K562 (cell line): ENCODE data around the gene C2orf92. TPM values are rescaled to one million over a fixed set of nuclear protein-coding genes. Genes with fewer than 3 reads are reported as not detected.

Experiments
- ATAC-seq: fragments of 200-7000 bp; cut with Tn5 transposase; 3 replicates; pipeline ENCODE4 v1.9.1; 2020; ENCODE audit warnings: moderate library complexity
- BruUV-seq: library from RNA; stranded (reverse); fragments of 400-500 nt; replicated peaks from 2 replicates; lab custom pipeline; 2021; lab: Mats Ljungman, UMichigan
- CTCF ChIA-PET: fragments of 300-600 bp; formaldehyde crosslinking; extraction: SDS; loops from one replicate; lab custom pipeline; 2021; ENCODE audit warnings: low intra/inter-chr PET ratio; lab: Yijun Ruan, JAX
- POLR2A ChIA-PET: fragments of 300-600, 350-650 bp; sonication (Branson Sonifier 250); formaldehyde crosslinking; extraction: SDS; loops from one replicate; lab custom pipeline; 2021; ENCODE audit warnings: antibody characterized with exemption, inconsistent platforms; lab: Yijun Ruan, JAX
- DNase-seq, 4 experiments: peaks; one replicate each; pipeline versions ENCODE4 v3.0.0 to v3.0.0-alpha.2; 2011 to 2018; ENCODE audit warnings: low spot score in 3 of 4, mixed read lengths in 3 of 4; ENCODE audit errors: extremely low read depth in 1 of 4
- FAIRE-seq: peaks from 2 replicates; lab custom pipeline; 2011; peaks lifted over from hg19 to GRCh38; lab: Jason Lieb, UNC
- H2AFZ ChIP-seq: 2 replicates; pipeline ENCODE4 v1.6.0; 2011; ENCODE audit warnings: low read depth, low read length, control low read depth, inconsistent platforms
- H3K27ac ChIP-seq: fragments of 200-600 bp; 3 replicates; pipeline ENCODE4 v1.8.0; 2011; ENCODE audit warnings: low read depth, mild to moderate bottlenecking, control low read depth, inconsistent platforms, low read length, moderate library complexity, mixed read lengths; ENCODE audit errors: extremely low read depth
- H3K27me3 ChIP-seq, 2 experiments: fragments of 300-600 bp in 1 of 2; 2 replicates in 1 of 2; 3 replicates in 1 of 2; pipeline versions ENCODE4 v1.6.0 to v1.8.0; 2011; ENCODE audit warnings: inconsistent platforms in 2 of 2, low read length in 2 of 2, mild to moderate bottlenecking in 1 of 2, mixed read lengths in 1 of 2, moderate library complexity in 1 of 2; ENCODE audit not compliant: control insufficient read depth in 2 of 2, insufficient read depth in 2 of 2
- H3K36me3 ChIP-seq: fragments of 300-600 bp; 3 replicates; pipeline ENCODE4 v1.8.0; 2011; ENCODE audit warnings: mild to moderate bottlenecking, low read length, inconsistent platforms; ENCODE audit not compliant: control insufficient read depth, insufficient read depth
- H3K4me1 ChIP-seq, 2 experiments: fragments of 200-600 bp in 1 of 2; replicated peaks in 1 of 2; 2 replicates in 1 of 2; 3 replicates in 1 of 2; pipeline versions ENCODE4 v1.5.1 to v1.8.0; 2011; ENCODE audit warnings: inconsistent platforms in 2 of 2, low read length in 2 of 2, mild to moderate bottlenecking in 1 of 2, mixed read lengths in 1 of 2, moderate library complexity in 1 of 2; ENCODE audit not compliant: control insufficient read depth in 2 of 2, insufficient read depth in 2 of 2
- H3K4me2 ChIP-seq: 2 replicates; pipeline ENCODE4 v1.6.1; 2011; ENCODE audit warnings: low read length, control low read depth, inconsistent platforms, mixed read lengths; ENCODE audit not compliant: insufficient read depth
- H3K4me3 ChIP-seq: fragments of 200-600 bp; sonication (generic), shearing (Covaris generic); 2 replicates; pipeline ENCODE4 v1.5.1; 2016; ENCODE audit warnings: control low read depth, inconsistent platforms
- H3K79me2 ChIP-seq: fragments of 200-600 bp; 3 replicates; pipeline ENCODE4 v1.8.0; 2011; ENCODE audit warnings: low read length, inconsistent platforms; ENCODE audit not compliant: control insufficient read depth, insufficient read depth
- H3K9ac ChIP-seq, 2 experiments: 2 replicates each; pipeline versions ENCODE4 v1.6.0 to v1.6.1; 2011; ENCODE audit warnings: low read depth in 2 of 2, low read length in 2 of 2, control low read depth in 1 of 2, inconsistent platforms in 1 of 2, mild to moderate bottlenecking in 1 of 2, mixed read lengths in 1 of 2; ENCODE audit not compliant: insufficient read depth in 1 of 2
- H3K9me1 ChIP-seq: one replicate; pipeline ENCODE4 v1.6.0; 2011; ENCODE audit warnings: inconsistent platforms, mild to moderate bottlenecking, low read length, moderate library complexity; ENCODE audit not compliant: control insufficient read depth, insufficient read depth
- H3K9me3 ChIP-seq: replicated peaks from 2 replicates; pipeline ENCODE4 v1.5.1; 2011; ENCODE audit warnings: low read depth, low read length, inconsistent platforms; ENCODE audit not compliant: control insufficient read depth, insufficient read depth
- H4K20me1 ChIP-seq: replicated peaks from 2 replicates; pipeline ENCODE4 v1.6.1; 2011; ENCODE audit warnings: low read length, inconsistent platforms, mixed read lengths; ENCODE audit not compliant: control insufficient read depth, insufficient read depth
- CHAMP1 ChIP-seq: fragments of 450-650 bp; IDR thresholded peaks from 2 replicates; pipeline ENCODE4 v1.6.1; 2016; ENCODE audit warnings: mild to moderate bottlenecking
- CHD1 ChIP-seq: fragments of 200-600 bp; sonication (generic); IDR thresholded peaks from one replicate; pipeline ENCODE4 v1.6.1; 2012; ENCODE audit warnings: mild to moderate bottlenecking, moderate library complexity, low read length, inconsistent platforms
- DIDO1 ChIP-seq: fragments of 450-650 bp; IDR thresholded peaks from 2 replicates; pipeline ENCODE4 v1.6.1; 2016; ENCODE audit warnings: low read depth, missing biosample characterization, missing genetic modification characterization
- GATA2 ChIP-seq: sonication (generic); formaldehyde crosslinking; IDR thresholded peaks from 2 replicates; pipeline ENCODE4 v1.4.0; 2020; ENCODE audit warnings: mild to moderate bottlenecking, missing genetic modification reagents
- HNRNPK ChIP-seq: fragments of 200-400 bp; formaldehyde crosslinking; IDR thresholded peaks from one replicate; pipeline ENCODE4 v1.6.1; 2018; ENCODE audit warnings: mild to moderate bottlenecking, low read depth, low read length; ENCODE audit not compliant: poor library complexity, severe bottlenecking
- HOXB6 ChIP-seq: fragments of 250-450 bp; sonication (Bioruptor Pico); IDR thresholded peaks from 2 replicates; pipeline ENCODE4 v1.5.1; 2022; ENCODE audit warnings: mild to moderate bottlenecking, borderline replicate concordance
- NCOR1 ChIP-seq: fragments of 450-650 bp; IDR thresholded peaks from 2 replicates; pipeline ENCODE4 v1.6.1; 2016; ENCODE audit warnings: mild to moderate bottlenecking, moderate library complexity
- SMARCA5 ChIP-seq: fragments of 450-650 bp; IDR thresholded peaks from 2 replicates; pipeline ENCODE4 v1.6.1; 2016
- TAL1 ChIP-seq: fragments of 450-650 bp; IDR thresholded peaks from 2 replicates; pipeline ENCODE4 v1.6.1; 2016; ENCODE audit warnings: mild to moderate bottlenecking
- WHSC1 ChIP-seq: IDR thresholded peaks from one replicate; pipeline ENCODE4 v1.6.1; 2012; ENCODE audit warnings: low read length, control low read depth, inconsistent platforms
- ZNF395 ChIP-seq: fragments of 200-800 bp; sonication (Bioruptor generic); IDR thresholded peaks from 2 replicates; pipeline ENCODE4 v1.6.1; 2017; ENCODE audit warnings: missing genetic modification characterization, missing compliant biosample characterization
- WGBS: fragments of 100-300 bp; shearing (Covaris generic); methylation state at CpG from one replicate; pipeline ENCODE4 v1.1.6; 2016; ENCODE audit warnings: low coverage, mixed read lengths; ENCODE audit not compliant: insufficient coverage; ENCODE audit errors: missing lambda C conversion rate; 5-methylcytosine and 5-hydroxymethylcytosine counted together
- in situ Hi-C: fragments of 300-500 bp; cut with MboI; formaldehyde crosslinking; loops from 4 replicates; pipeline ENCODE4 v1.15.0; 2018; ENCODE audit warnings: inconsistent platforms, mixed read lengths
- intact Hi-C: fragments of 100-400 bp; cut with micrococcal nuclease; formaldehyde crosslinking; loops from 2 replicates; pipeline ENCODE4 v1.14.2; 2022
- polyA plus RNA-seq, 8 experiments: library from polyadenylated mRNA; depleted of rRNA in 4 of 8; stranded (reverse) in 5 of 8; unstranded in 3 of 8; fragments of >200 nt; fragmentation: Nextera tagmentation in 2 of 8; fragmentation: Illumina TruSeq in 1 of 8; extraction: Ambion mirVana in 2 of 8; extraction: Trizol in 1 of 8; gene quantifications; 2 replicates each; pipeline versions ENCODE4 v1.2.1 to v1.2.3, GENCODE V29; 2011 to 2014; ENCODE audit warnings: inconsistent platforms in 1 of 8, missing spikeins in 1 of 8
- total RNA-seq, 7 experiments: library from RNA; depleted of rRNA in 6 of 7; stranded (reverse); fragments of >200 nt in 6 of 7; fragmentation: Illumina TruSeq in 2 of 7; extraction: Trizol in 2 of 7; gene quantifications; 2 replicates each; pipeline versions ENCODE4 v1.2.1 to v1.2.3, GENCODE V29; 2011 to 2021; ENCODE audit warnings: low replicate concordance in 1 of 7

C2orf92 gene
- total and polyA plus RNA-seq, 9 of the 15 experiments (the other 6 are each of a cell fraction or from before 2014, with no cell fraction given), result 0.65 to 6.8 (median 3.6) TPM

- Histone ChIP-seq H4K20me1 (no peaks in the 10 kb centered on the region), H3K4me3 (no peak overlapping the region), H2AFZ (no peak overlapping the region), H3K36me3 (no peaks in the 10 kb centered on the region), H3K4me2 (no peak overlapping the region), H3K9me3 (no peaks in the 10 kb centered on the region), H3K4me1 (peaks cover 6 to 34% of the 10 kb centered on the region in 2 experiments; a peak in 4 of 5 replicates), H3K27me3 (peaks cover 11 to 71% of the 10 kb centered on the region in 2 experiments; a peak in 3 of 5 replicates), H3K9me1 (no peaks in the 10 kb centered on the region), H3K79me2 (no peaks in the 10 kb centered on the region), H3K27ac (no peak overlapping the region), H3K9ac (no peak overlapping the region)
- POLR2A ChIA-PET, result interaction anchor here (0.6 kb wide), 1 partner anchor 203 kb away, joined by 4 read pairs; no protein-coding TSS in a partner anchor
- CTCF ChIA-PET, result no interaction called here
- no TSS peak for BruUV-seq
- in situ Hi-C loops, result no loop called here
- no peak for FAIRE-seq
- no peak for ATAC-seq
- 0% methylated on average over 4 of the region's 4 CpGs for WGBS
- intact Hi-C loops, result no loop called here
- DNase-seq, result no peak
- TF ChIP-seq SMARCA5 (no peak), WHSC1 (no peak), CHAMP1 (no peak), CHD1 (no peak), HOXB6 (CRISPR knock-in tag) (no peak), ZNF395 (CRISPR knock-in tag) (no peak), HNRNPK (no peak), NCOR1 (no peak), DIDO1 (tag) (no peak), GATA2 (no peak), TAL1 (no peak)
These were observed 66.7 kb downstream of the C2orf92 start for GRCh38 chr2:97736185-97736584.
